Fibroblast of villous mesenchyme (primary cell): ENCODE data around the gene SLC9C1. TPM values are rescaled to one million over a fixed set of nuclear protein-coding genes. Genes with fewer than 3 reads are reported as not detected.

Experiments used
- DNase-seq: peaks from one replicate; pipeline ENCODE4 v3.0.0-alpha.2; 2010; ENCODE audit warnings: low read depth
- H3K4me3 ChIP-seq: 2 replicates; pipeline ENCODE4 v1.5.1; 2011; ENCODE audit warnings: low read depth, mild to moderate bottlenecking, low read length
- CTCF ChIP-seq: IDR thresholded peaks from 2 replicates; pipeline ENCODE4 v1.5.1; 2012; ENCODE audit warnings: low read depth, mild to moderate bottlenecking, low read length; ENCODE audit not compliant: insufficient read depth
- total RNA-seq: library from RNA; depleted of rRNA; stranded (reverse); fragments of >200 nt; gene quantifications from 2 replicates; pipeline ENCODE4 v1.2.3, GENCODE V29; 2012

The SLC9C1 gene
- total RNA-seq, 1 donor, result not detected

- H3K4me3 ChIP-seq, result no peak overlapping the region
- no peak for DNase-seq
- no peak for TF ChIP-seq CTCF
Observed at GRCh38 chr3:112133626-112134334, 160.2 kb downstream of the SLC9C1 start.

- no peak for DNase-seq
- TF ChIP-seq CTCF, result no peak
- no peak within 1 kb of the TSS for H3K4me3 ChIP-seq
Observed at GRCh38 chr3:112132975-112133448, 161.0 kb downstream of the SLC9C1 start, which contains the start of gene GCSAM. Gene GCSAM, minus strand, starts transcription at chr3:112133248. Its CDS starts 128 bp downstream, at chr3:112133120.

GRCh38 chr3:112132554-112132953 lies 161.5 kb downstream of the SLC9C1 start:
- no peak for TF ChIP-seq CTCF
- DNase-seq, result no peak
- H3K4me3 ChIP-seq, result no peak overlapping the region

GRCh38 chr3:112132088-112132487 lies 161.9 kb downstream of the SLC9C1 start:
- H3K4me3 ChIP-seq, result no peak overlapping the region
- DNase-seq, result no peak
- no peak for TF ChIP-seq CTCF

GRCh38 chr3:112131111-112131510 lies 162.9 kb downstream of the SLC9C1 start:
- TF ChIP-seq CTCF, result no peak
- no peak overlapping the region for H3K4me3 ChIP-seq
- DNase-seq, result no peak

GRCh38 chr3:112130638-112130993 lies 163.4 kb downstream of the SLC9C1 start:
- no peak for TF ChIP-seq CTCF
- DNase-seq, result no peak
- H3K4me3 ChIP-seq, result no peak overlapping the region

GRCh38 chr3:112129925-112130637 lies 163.9 kb downstream of the SLC9C1 start:
- no peak overlapping the region for H3K4me3 ChIP-seq
- DNase-seq, result no peak
- TF ChIP-seq CTCF, result no peak
